SW 1271 (cell line): ENCODE data around the gene HIGD1B.

Experiments
- DNase-seq, 2 experiments: peaks; one replicate each; lab custom pipeline; 2025; lab: John Stamatoyannopoulos, UW

HIGD1B gene

GRCh38 chr17:44878627-44879221, 31.0 kb downstream of the HIGD1B start:
- DNase-seq: peak in 1 of 2 experiments; percentile 34

GRCh38 chr17:44879376-44879775, 31.7 kb downstream of the HIGD1B start:
- no peak for DNase-seq

- DNase-seq: no peak
Observed at GRCh38 chr17:44880062-44880461, 32.4 kb downstream of the HIGD1B start.

GRCh38 chr17:44881145-44881544, 33.5 kb downstream of the HIGD1B start:
- no peak for DNase-seq

GRCh38 chr17:44884941-44885340, 37.3 kb downstream of the HIGD1B start:
- DNase-seq: no peak

- DNase-seq: no peak
Observed at GRCh38 chr17:44887016-44887415, 39.3 kb downstream of the HIGD1B start.

- no peak for DNase-seq
Observed at GRCh38 chr17:44887971-44888954, 40.6 kb downstream of the HIGD1B start.

- no peak for DNase-seq
Observed at GRCh38 chr17:44889003-44889402, 41.3 kb downstream of the HIGD1B start.

- DNase-seq: no peak
Observed at GRCh38 chr17:44892250-44892649, 44.6 kb downstream of the HIGD1B start.

GRCh38 chr17:44894642-44895041, 47.0 kb downstream of the HIGD1B start:
- DNase-seq: no peak

GRCh38 chr17:44898768-44899073, 51.0 kb downstream of the HIGD1B start:
- DNase-seq: no peak

- DNase-seq: peak; percentile 55 to 92
Observed at GRCh38 chr17:44899074-44899782, 51.5 kb downstream of the HIGD1B start, which contains the start of gene EFTUD2. Gene EFTUD2 (minus strand): TSS chr17:44899445. CDS start chr17:44894521, 4,924 bp downstream.
